Fibroblast of skin of scalp (primary cell): ENCODE measurements around the gene SAG.
"Not testable (repeated sequence)": the region's sequence is repeated elsewhere in the genome, so short reads cannot be mapped to it uniquely, and the experiment has no call there.

Experiments used
- DNase-seq: peaks from one replicate; pipeline ENCODE4 v3.0.0-alpha.2; 2013

Gene SAG

DNA sequence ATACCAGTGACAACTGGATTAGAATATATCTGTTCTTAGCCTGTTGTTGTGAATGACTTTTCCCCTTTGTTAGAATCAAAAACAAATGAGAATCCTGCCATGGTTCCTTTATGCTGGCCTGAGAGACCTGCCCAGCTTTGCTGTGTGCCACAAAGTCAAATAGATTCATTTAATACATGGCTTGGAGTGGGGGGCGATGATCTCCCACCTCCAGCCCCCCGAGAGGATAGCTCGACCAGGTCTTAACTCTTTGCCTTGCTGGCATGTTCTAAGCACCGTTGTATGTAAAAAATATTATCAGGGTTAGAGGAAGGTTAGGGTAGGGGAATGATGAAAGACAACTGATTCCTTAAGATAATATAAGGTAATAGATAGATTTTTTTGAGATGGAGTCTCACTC is 24.5 kb downstream of the SAG start:
- no peak for DNase-seq

DNA sequence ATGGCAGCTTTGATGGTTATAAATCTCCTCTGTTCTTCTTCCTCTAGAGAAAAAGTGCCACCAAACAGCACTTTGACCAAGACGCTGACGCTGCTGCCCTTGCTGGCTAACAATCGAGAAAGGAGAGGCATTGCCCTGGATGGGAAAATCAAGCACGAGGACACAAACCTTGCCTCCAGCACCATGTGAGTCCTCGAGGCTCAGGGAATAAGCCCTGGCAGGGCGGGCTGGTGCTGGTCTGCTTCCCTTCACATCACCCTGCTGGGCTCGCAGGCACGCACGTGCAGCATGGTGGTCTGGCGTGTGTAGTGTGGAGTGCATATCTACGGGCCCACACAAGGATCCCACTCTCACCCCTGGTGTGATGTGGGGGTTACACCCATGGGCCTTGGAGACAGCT is 27.3 kb downstream of the SAG start:
- DNase-seq, result no peak

DNA sequence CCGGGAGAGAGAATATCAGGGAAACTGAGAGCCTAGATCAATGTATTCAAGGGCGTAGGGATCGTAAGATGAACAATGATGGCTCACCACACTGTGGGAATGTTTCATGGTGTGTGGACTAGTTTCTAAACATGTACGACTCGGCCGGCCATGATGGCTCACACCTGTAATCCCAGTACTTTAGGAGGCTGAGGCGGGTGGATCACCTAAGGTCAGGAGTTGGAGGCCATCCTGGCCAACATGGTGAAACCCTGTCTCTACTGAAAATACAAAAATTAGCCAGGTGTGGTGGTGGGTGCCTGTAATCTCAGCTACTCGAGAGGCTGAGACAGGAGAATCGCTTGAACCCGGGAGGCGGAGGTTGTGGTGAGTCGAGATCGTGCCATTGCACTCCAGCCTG is 28.5 kb downstream of the SAG start:
- not testable (repeated sequence) for DNase-seq

GRCh38 chr2:233336541-233336940 is 28.9 kb downstream of the SAG start:
- no peak for DNase-seq

GRCh38 chr2:233338046-233338445 is 30.4 kb downstream of the SAG start:
- DNase-seq, result no peak

DNA sequence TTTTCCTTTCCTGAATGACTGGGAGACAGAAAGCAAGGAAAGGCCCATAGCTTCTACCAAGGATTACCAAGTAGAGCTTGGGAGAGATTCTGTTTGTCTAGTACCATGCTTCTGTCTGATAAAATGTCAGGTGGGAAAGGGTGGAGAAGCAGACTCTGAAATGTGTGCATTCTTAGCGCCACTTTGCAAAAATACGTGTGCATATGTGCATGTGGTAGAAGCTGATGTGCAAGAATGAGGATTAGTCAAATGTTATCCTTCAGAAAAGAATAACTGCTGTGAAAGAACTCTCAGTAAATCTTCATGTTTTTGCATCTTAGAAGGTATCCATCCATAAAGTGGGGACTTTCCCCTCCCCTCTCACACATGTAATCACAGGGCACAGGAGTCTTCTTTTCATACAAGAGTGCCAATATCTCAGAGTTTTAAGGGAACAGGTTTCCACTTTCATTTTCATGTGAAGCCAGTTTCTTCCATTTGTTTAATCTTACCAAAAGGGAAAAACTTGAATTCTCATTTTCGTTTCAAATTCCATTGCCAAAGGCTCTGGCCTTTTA is 31.3 kb downstream of the SAG start:
- no peak for DNase-seq

- no peak for DNase-seq
These were observed 31.8 kb downstream of the SAG start for GRCh38 chr2:233339427-233339826.

DNA sequence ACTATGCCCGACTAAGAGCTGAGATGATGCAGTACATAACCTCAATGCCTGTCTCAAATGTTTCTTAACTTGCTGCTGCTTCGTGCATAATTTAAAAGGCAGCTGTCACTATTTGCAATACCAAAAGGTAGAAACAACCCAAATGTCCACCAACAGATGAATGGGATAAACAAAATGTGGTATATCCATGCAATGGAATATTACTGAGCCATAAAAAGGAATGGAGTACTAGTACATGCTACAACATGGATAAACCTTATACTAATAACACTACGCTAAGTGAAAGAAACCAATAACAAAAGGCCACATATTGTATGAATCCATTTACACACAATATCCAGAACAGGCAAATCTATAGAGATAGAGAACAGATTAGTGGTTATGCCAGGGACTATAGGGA is 33.7 kb downstream of the SAG start:
- no peak for DNase-seq

- DNase-seq, result no peak
These were observed 34.7 kb downstream of the SAG start for GRCh38 chr2:233342301-233342700.

DNA sequence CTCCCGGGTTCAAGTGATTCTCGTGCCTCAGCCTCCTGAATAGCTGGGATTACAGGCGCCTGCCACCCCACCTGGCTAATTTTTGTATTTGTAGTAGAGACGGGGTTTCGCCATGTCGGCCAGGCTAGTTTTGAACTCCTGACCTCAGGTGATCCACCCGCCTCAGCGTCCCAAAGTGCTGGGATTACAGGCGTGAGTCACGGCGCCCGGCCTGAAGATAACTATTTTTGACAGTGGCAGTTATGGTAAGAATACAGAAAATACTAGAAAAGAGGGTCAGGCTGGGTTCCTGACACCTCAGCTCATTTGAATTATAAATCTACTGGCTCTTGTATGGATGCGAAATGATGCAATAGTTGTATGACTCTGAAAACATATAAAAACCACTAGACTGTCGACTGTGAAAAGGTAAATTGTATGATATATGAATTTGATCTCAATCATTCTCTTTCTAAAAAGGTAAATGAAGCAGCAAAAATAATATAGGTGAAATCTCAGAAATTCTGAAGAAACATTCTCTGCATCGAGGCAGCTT is 35.6 kb downstream of the SAG start:
- no peak for DNase-seq

GRCh38 chr2:233346376-233346775 is 38.8 kb downstream of the SAG start:
- DNase-seq, result no peak

- DNase-seq, result no peak
These were observed 39.3 kb downstream of the SAG start for GRCh38 chr2:233346930-233347329.

GRCh38 chr2:233349005-233349998 is 41.7 kb downstream of the SAG start:
- no peak for DNase-seq

GRCh38 chr2:233350708-233351107 is 43.1 kb downstream of the SAG start:
- DNase-seq, result peak; percentile 84

- no peak for DNase-seq
These were observed 43.8 kb downstream of the SAG start for GRCh38 chr2:233351423-233351822.

DNA sequence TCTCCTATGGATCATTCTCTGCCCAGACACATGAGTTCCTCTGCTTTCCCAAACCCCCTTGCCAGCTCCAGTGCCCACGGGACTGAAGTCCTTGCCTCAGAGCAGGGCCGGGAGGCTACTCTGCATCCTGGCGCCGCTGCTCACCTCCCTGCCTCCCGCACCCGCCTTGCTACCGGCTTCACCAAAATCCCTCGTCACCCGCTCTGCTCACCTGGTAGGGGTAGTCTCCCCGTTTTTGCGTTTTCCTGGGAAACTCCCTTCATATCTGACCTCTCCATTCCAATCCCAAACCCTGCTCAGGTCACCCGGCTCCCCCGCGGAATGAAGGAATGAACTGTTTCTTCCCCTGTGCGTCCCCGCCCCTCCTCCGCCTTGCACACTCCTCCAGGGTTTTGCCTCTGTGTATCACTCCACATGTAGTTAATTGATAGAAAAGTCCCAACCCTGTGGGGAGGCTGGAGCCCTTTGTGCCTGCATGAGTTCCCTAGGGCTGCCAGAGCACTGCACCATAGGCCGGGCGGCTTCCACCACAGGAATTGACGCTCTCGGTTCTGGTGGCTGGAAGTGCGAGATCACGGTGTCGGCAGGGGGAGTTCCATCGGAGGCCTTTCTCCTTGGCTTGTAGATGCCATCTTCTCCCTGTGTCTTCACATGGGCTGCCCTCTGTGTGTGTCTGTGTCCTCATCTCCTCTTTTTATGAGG is 44.7 kb downstream of the SAG start:
- no peak for DNase-seq

- DNase-seq, result no peak
These were observed 45.6 kb downstream of the SAG start for GRCh38 chr2:233353101-233353768.

DNA sequence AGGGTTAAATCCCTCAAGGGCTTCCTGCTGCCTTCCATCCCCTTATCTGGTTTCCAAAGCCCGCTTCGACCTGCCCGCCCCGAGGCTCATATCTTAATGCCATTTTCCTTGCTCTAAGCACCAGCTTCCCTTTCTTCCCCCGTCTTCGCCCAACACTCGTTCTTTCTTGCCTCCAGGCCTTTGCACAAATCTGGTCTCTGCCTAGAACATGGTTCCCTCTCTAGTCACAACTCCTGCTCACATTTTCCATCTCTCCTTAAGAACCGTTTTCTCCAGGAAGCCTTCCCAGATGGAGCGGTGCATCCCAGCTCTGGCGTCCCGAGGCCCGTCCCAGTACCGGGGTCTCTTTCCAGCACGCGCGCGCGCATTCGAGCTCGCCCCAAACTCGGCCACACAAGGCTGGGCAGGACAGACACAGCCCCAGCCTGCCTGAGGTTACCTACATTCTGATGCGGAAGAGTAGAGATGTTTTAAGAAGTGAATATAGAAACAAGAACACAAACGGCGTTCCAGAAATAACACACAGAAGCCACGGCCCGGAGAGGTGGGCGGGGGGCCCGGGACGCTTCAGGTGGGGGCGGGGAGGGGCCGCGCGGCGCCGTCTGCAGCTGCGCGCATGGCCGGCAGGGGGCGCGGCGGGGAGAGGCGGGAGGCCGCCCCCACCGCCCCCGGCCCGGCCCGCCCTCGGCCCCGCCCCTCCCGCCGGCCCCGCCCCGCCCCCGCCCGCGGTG is 46.3 kb downstream of the SAG start, which contains the start of gene DGKD:
DGKD (plus strand) TSS at position 726 of the 731 bp plus-strand sequence. CDS start 25 bp downstream, outside the sequence.
- peak; percentile 65 for DNase-seq

GRCh38 chr2:233354500-233354924 is 46.9 kb downstream of the SAG start:
- DNase-seq, result no peak

DNA sequence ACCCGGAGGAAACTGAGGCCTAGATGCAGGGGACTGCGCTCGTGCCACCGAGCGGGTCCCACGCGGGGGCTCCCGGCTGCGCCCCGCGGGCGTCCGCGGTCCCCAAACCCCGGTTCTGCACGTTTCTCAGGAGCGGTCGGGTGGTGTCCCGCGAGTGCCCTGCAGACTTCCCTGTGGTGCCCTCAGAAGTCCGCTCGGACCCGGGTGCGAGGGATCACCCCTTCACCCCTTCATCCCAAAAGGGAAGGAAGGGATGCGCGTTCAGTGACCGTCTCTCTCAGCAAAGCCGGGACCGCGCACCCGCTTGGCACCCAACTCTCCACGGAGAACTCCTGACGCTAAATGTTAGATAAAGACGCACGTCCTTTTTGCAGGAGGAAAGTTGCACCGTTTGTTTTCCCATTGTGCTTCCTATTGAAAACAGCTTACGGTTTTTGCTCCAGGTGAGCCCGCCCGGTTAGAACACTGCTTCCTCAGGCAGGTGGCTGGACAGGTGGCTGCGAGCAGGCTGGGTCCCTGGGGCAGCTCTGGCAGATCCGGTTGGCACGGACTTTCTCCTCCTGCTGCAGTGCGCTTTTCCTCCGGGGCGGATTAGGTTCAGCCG is 47.5 kb downstream of the SAG start:
- DNase-seq, result no peak

DNA sequence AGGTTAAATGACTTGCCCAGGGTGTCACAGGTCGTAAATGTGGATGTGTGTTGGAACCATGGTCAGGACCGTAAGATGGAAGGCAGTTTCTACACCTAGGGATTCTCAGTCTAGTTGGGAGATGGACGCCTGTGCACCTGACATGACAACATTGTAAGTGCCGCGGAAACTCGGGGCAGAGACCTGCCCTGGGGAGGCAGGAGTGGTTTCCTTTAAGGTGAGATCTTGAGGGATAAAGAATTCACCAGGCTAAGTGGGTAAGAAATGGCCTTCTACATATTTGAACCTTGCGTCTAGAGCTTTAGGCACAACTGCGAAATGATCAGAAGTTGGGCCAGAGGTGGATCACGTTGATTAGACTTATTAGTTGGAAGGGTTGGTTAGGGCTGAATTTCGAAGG is 48.3 kb downstream of the SAG start:
- no peak for DNase-seq
